DND-41 (cell line): ENCODE results near the gene TXNRD1.

Source experiments
- ATAC-seq: fragments of 200-7000 bp; cut with Tn5 transposase; 3 replicates; pipeline ENCODE4 v1.9.1; 2021; ENCODE audit warnings: low read depth; ENCODE audit not compliant: insufficient read depth
- DNase-seq: peaks from one replicate; pipeline ENCODE4 v3.0.0-alpha.2; 2020
- H2AFZ ChIP-seq: 2 replicates; pipeline ENCODE4 v1.6.0; 2012; ENCODE audit warnings: low read depth, low read length
- H3K27ac ChIP-seq: 2 replicates; pipeline ENCODE4 v1.5.1; 2012; ENCODE audit warnings: low read length, inconsistent platforms
- H3K27me3 ChIP-seq: fragments of 200-600 bp; sonication (generic); 2 replicates; pipeline ENCODE4 v1.6.0; 2012; ENCODE audit warnings: low read length, mild to moderate bottlenecking, inconsistent platforms; ENCODE audit not compliant: insufficient read depth, poor library complexity
- H3K36me3 ChIP-seq: 2 replicates; pipeline ENCODE4 v1.5.1; 2012; ENCODE audit warnings: low read length, inconsistent platforms; ENCODE audit not compliant: insufficient read depth
- H3K4me1 ChIP-seq: 2 replicates; pipeline ENCODE4 v1.5.1; 2012; ENCODE audit warnings: mild to moderate bottlenecking, low read length; ENCODE audit not compliant: insufficient read depth
- H3K4me2 ChIP-seq: 2 replicates; pipeline ENCODE4 v1.6.0; 2012; ENCODE audit warnings: mild to moderate bottlenecking, moderate library complexity, low read length, inconsistent platforms; ENCODE audit not compliant: insufficient read depth
- H3K4me3 ChIP-seq, 2 experiments: fragments of 200-600 bp in 1 of 2; shearing (Covaris generic) in 1 of 2; 2 replicates each; pipeline ENCODE4 v1.5.1; 2012 to 2016; ENCODE audit warnings: inconsistent platforms in 2 of 2, low read length in 2 of 2, mild to moderate bottlenecking in 2 of 2, low read depth in 1 of 2, moderate library complexity in 1 of 2
- H3K79me2 ChIP-seq: 2 replicates; pipeline ENCODE4 v1.6.0; 2012; ENCODE audit warnings: low read length, inconsistent platforms; ENCODE audit not compliant: insufficient read depth
- H3K9ac ChIP-seq: 2 replicates; pipeline ENCODE4 v1.6.0; 2012; ENCODE audit warnings: low read depth, mild to moderate bottlenecking, inconsistent platforms, low read length, moderate library complexity
- H3K9me3 ChIP-seq: 2 replicates; pipeline ENCODE4 v1.5.1; 2012; ENCODE audit warnings: low read length, moderate library complexity, mild to moderate bottlenecking, inconsistent platforms; ENCODE audit not compliant: insufficient read depth, severe bottlenecking
- H4K20me1 ChIP-seq: 2 replicates; pipeline ENCODE4 v1.6.0; 2012; ENCODE audit warnings: low read length; ENCODE audit not compliant: insufficient read depth
- CTCF ChIP-seq: IDR thresholded peaks from 2 replicates; pipeline ENCODE4 v1.5.1; 2012; ENCODE audit warnings: borderline replicate concordance, low read length, moderate library complexity, mild to moderate bottlenecking; ENCODE audit not compliant: poor library complexity, severe bottlenecking; ENCODE audit errors: extremely low read depth
- EZH2 ChIP-seq: IDR thresholded peaks from 3 replicates; pipeline ENCODE4 v1.6.1; 2012; ENCODE audit warnings: borderline replicate concordance, low read depth, mild to moderate bottlenecking, moderate library complexity, low read length, inconsistent platforms; ENCODE audit not compliant: severe bottlenecking

The TXNRD1 gene

GRCh38 chr12:104372061-104372720 is 156.6 kb downstream of the TXNRD1 start:
- no peaks in the 10 kb centered on the region for H3K79me2 ChIP-seq
- no peak for TF ChIP-seq EZH2
- TF ChIP-seq CTCF, result no peak
- H3K9ac ChIP-seq, result peak overlapping the region; percentile 33
- H4K20me1 ChIP-seq, result 0 out of 2 replicates have a peak, but pooled peaks cover 5% of the 10 kb centered on the region
- H3K27ac ChIP-seq, result peak overlapping the region; percentile 72
- DNase-seq, result peak; percentile 87
- H3K9me3 ChIP-seq, result peaks cover 3% of the 10 kb centered on the region
- ATAC-seq, result peak; percentile 99
- peaks cover 22% of the 10 kb centered on the region for H3K4me1 ChIP-seq
- no peaks in the 10 kb centered on the region for H3K27me3 ChIP-seq
- no peaks in the 10 kb centered on the region for H3K36me3 ChIP-seq
- H3K4me2 ChIP-seq, result peak overlapping the region; percentile 49
- H3K4me3 ChIP-seq, result peak overlapping the region in 1 of 2 experiments; percentile 14; a peak in 2 of 4 replicates
- H2AFZ ChIP-seq, result peak overlapping the region; percentile 45

GRCh38 chr12:104372721-104373335 is 157.2 kb downstream of the TXNRD1 start:
- DNase-seq, result no peak
- no peaks in the 10 kb centered on the region for H3K27me3 ChIP-seq
- H3K4me3 ChIP-seq, result peak overlapping the region in 1 of 2 experiments; percentile 3; a peak in 1 of 4 replicates
- no peaks in the 10 kb centered on the region for H3K36me3 ChIP-seq
- no peak for TF ChIP-seq EZH2
- no peak for TF ChIP-seq CTCF
- H3K27ac ChIP-seq, result peak overlapping the region; percentile 72
- H2AFZ ChIP-seq, result peak overlapping the region; percentile 45
- peak overlapping the region; percentile 33 for H3K9ac ChIP-seq
- no peaks in the 10 kb centered on the region for H3K79me2 ChIP-seq
- ATAC-seq, result no peak
- H3K4me2 ChIP-seq, result peak overlapping the region; percentile 49
- peaks cover 3% of the 10 kb centered on the region for H3K9me3 ChIP-seq
- peaks cover 22% of the 10 kb centered on the region for H3K4me1 ChIP-seq
- 0 out of 2 replicates have a peak, but pooled peaks cover 5% of the 10 kb centered on the region for H4K20me1 ChIP-seq

- ATAC-seq, result no peak
- Histone ChIP-seq H3K27ac (no peak overlapping the region), H3K4me2 (no peak overlapping the region)
These were observed 158.5 kb downstream of the TXNRD1 start for GRCh38 chr12:104374071-104374470.

More at GRCh38 chr12:104374071-104374470, 158.5 kb downstream of the TXNRD1 start:
- Histone ChIP-seq H4K20me1 (0 out of 2 replicates have a peak, but pooled peaks cover 5% of the 10 kb centered on the region), H3K27me3 (no peaks in the 10 kb centered on the region), H3K36me3 (no peaks in the 10 kb centered on the region), H3K4me3 (no peak overlapping the region), H3K79me2 (no peaks in the 10 kb centered on the region), H3K9ac (no peak overlapping the region), H3K9me3 (peaks cover 3% of the 10 kb centered on the region), H3K4me1 (peaks cover 22% of the 10 kb centered on the region), H2AFZ (no peak overlapping the region)
- TF ChIP-seq CTCF, result no peak
- no peak for TF ChIP-seq EZH2
- DNase-seq, result no peak
